ENCODE data around the gene S100A13.

GRCh38 chr1:153587314-153587713 lies 40.0 kb downstream of the S100A13 start:
- no peak for TF ChIP-seq CTCF (IDR thresholded peaks at IDR 0.05)
- TF ChIP-seq POLR2A (IDR thresholded peaks at IDR 0.05): no peak

Measured in thyroid gland (tissue), 4 donors.